K562 (cell line): ENCODE measurements around the gene GTPBP8. TPM values are rescaled to one million over a fixed set of nuclear protein-coding genes. Genes with fewer than 3 reads are reported as not detected.

ENCODE experiments used
- BRD9 ChIP-seq: fragments of 450-650 bp; IDR thresholded peaks from 2 replicates; pipeline ENCODE4 v1.6.1; 2018; ENCODE audit warnings: low read depth; ENCODE audit not compliant: partially characterized antibody
- C11orf30 ChIP-seq: fragments of 450-650 bp; IDR thresholded peaks from 2 replicates; pipeline ENCODE4 v1.6.1; 2016; ENCODE audit warnings: low read depth, mild to moderate bottlenecking
- ETV5 ChIP-seq: sonication (generic); formaldehyde crosslinking; IDR thresholded peaks from 2 replicates; pipeline ENCODE4 v1.4.0; 2020; ENCODE audit warnings: low read depth, mild to moderate bottlenecking, missing genetic modification reagents
- FOXA1 ChIP-seq: fragments of 450-650 bp; IDR thresholded peaks from 2 replicates; pipeline ENCODE4 v1.6.1; 2016; ENCODE audit warnings: mild to moderate bottlenecking, borderline replicate concordance
- FOXM1 ChIP-seq, 2 experiments: fragments of 450-650 bp in 1 of 2; sonication (generic) in 1 of 2; formaldehyde crosslinking in 1 of 2; IDR thresholded peaks; 2 replicates each; pipeline versions ENCODE4 v1.6.1 to v1.9.0; 2017 to 2022; ENCODE audit warnings: low read depth in 2 of 2, mild to moderate bottlenecking in 2 of 2, missing genetic modification reagents in 1 of 2, moderate library complexity in 1 of 2
- HDAC1 ChIP-seq, 2 experiments: fragments of 450-650 bp; IDR thresholded peaks; 2 replicates each; pipeline ENCODE4 v1.6.1; 2016 to 2017; ENCODE audit warnings: inconsistent platforms in 1 of 2, mild to moderate bottlenecking in 1 of 2, moderate library complexity in 1 of 2
- HOXB6 ChIP-seq: fragments of 250-450 bp; sonication (Bioruptor Pico); IDR thresholded peaks from 2 replicates; pipeline ENCODE4 v1.5.1; 2022; ENCODE audit warnings: mild to moderate bottlenecking, borderline replicate concordance
- MEIS2 ChIP-seq: fragments of 450-650 bp; IDR thresholded peaks from 2 replicates; pipeline ENCODE4 v1.6.1; 2014; ENCODE audit warnings: mild to moderate bottlenecking; ENCODE audit not compliant: partially characterized antibody
- NFYB ChIP-seq: IDR thresholded peaks from 2 replicates; pipeline ENCODE4 v1.6.1; 2011; ENCODE audit warnings: mild to moderate bottlenecking, moderate library complexity; ENCODE audit not compliant: insufficient read length; ENCODE audit errors: extremely low read depth
- POLR2A ChIP-seq: fragments of 450-650 bp; conservative IDR thresholded peaks from 2 replicates; pipeline ENCODE4 v1.6.1; 2016
- POLR2H ChIP-seq: IDR thresholded peaks from 2 replicates; pipeline ENCODE4 v1.6.1; 2016; ENCODE audit warnings: missing genetic modification characterization, low read depth, mild to moderate bottlenecking, control low read depth, missing compliant biosample characterization, moderate library complexity
- POU5F1 ChIP-seq: fragments of 150-350 bp; IDR thresholded peaks from 2 replicates; pipeline ENCODE4 v1.6.1; 2014; ENCODE audit warnings: borderline replicate concordance, low read length, low read depth, mild to moderate bottlenecking; ENCODE audit not compliant: partially characterized antibody
- PTTG1 ChIP-seq: fragments of 450-650 bp; IDR thresholded peaks from 2 replicates; pipeline ENCODE4 v1.6.1; 2016; ENCODE audit warnings: low read depth, mild to moderate bottlenecking, missing genetic modification characterization, missing compliant biosample characterization
- SP1 ChIP-seq: sonication (generic); formaldehyde crosslinking; IDR thresholded peaks from 2 replicates; pipeline ENCODE4 v1.8.1; 2022; ENCODE audit warnings: mild to moderate bottlenecking, missing genetic modification reagents
- SRSF3 ChIP-seq: fragments of 200-400 bp; formaldehyde crosslinking; IDR thresholded peaks from 2 replicates; pipeline ENCODE4 v1.6.1; 2016; ENCODE audit warnings: mild to moderate bottlenecking, low read length, moderate library complexity; ENCODE audit not compliant: insufficient read depth
- TBP ChIP-seq: optimal IDR thresholded peaks from 2 replicates; pipeline ENCODE3; 2011; ENCODE audit warnings: low read depth, low read length, improper control_type of control experiment
- U2AF1 ChIP-seq: fragments of 200-400 bp; formaldehyde crosslinking; optimal IDR thresholded peaks from 2 replicates; pipeline ENCODE3; 2017; ENCODE audit warnings: mild to moderate bottlenecking, low read depth, low read length, moderate library complexity
- YY1 ChIP-seq, 3 experiments: IDR thresholded peaks; 2 replicates each; pipeline ENCODE4 v1.6.1; 2011; ENCODE audit warnings: low read length in 2 of 3, mild to moderate bottlenecking in 2 of 3, moderate library complexity in 2 of 3, borderline replicate concordance in 1 of 3, control low read depth in 1 of 3, low read depth in 1 of 3; ENCODE audit not compliant: insufficient read depth in 3 of 3, insufficient replicate concordance in 2 of 3, control insufficient read depth in 1 of 3, insufficient read length in 1 of 3; ENCODE audit errors: extremely low read depth in 1 of 3
- ZNF253 ChIP-seq: fragments of 250-450 bp; sonication (Bioruptor Pico); conservative IDR thresholded peaks from 2 replicates; pipeline ENCODE4 v1.6.1; 2021; ENCODE audit warnings: mild to moderate bottlenecking
- ZNF444 ChIP-seq: fragments of 250-450 bp; sonication (Bioruptor Pico); IDR thresholded peaks from 2 replicates; pipeline ENCODE4 v1.4.0; 2020; ENCODE audit warnings: mild to moderate bottlenecking, moderate library complexity
- polyA plus RNA-seq, 8 experiments: library from polyadenylated mRNA; depleted of rRNA in 4 of 8; stranded (reverse) in 5 of 8; unstranded in 3 of 8; fragments of >200 nt; fragmentation: Nextera tagmentation in 2 of 8; fragmentation: Illumina TruSeq in 1 of 8; extraction: Ambion mirVana in 2 of 8; extraction: Trizol in 1 of 8; gene quantifications; 2 replicates each; pipeline versions ENCODE4 v1.2.1 to v1.2.3, GENCODE V29; 2011 to 2014; ENCODE audit warnings: inconsistent platforms in 1 of 8, missing spikeins in 1 of 8
- total RNA-seq, 7 experiments: library from RNA; depleted of rRNA in 6 of 7; stranded (reverse); fragments of >200 nt in 6 of 7; fragmentation: Illumina TruSeq in 2 of 7; extraction: Trizol in 2 of 7; gene quantifications; 2 replicates each; pipeline versions ENCODE4 v1.2.1 to v1.2.3, GENCODE V29; 2011 to 2021; ENCODE audit warnings: low replicate concordance in 1 of 7
- TF ChIP-seq, protein P1 (sequence below): fragments of 200-800 bp; sonication (Bioruptor generic); IDR thresholded peaks from 2 replicates; pipeline ENCODE4 v1.6.1; 2017; ENCODE audit warnings: missing genetic modification characterization, missing compliant biosample characterization
- TF ChIP-seq, protein P2 (sequence below): fragments of 450-650 bp; IDR thresholded peaks from 2 replicates; pipeline ENCODE4 v1.7.0; 2016; ENCODE audit warnings: borderline replicate concordance
- TF ChIP-seq, protein P3 (sequence below): sonication (generic); formaldehyde crosslinking; IDR thresholded peaks from 2 replicates; pipeline ENCODE4 v1.9.0; 2022; ENCODE audit warnings: mild to moderate bottlenecking, missing genetic modification reagents

Gene GTPBP8
- total and polyA plus RNA-seq, 9 of the 15 experiments (the other 6 are each of a cell fraction or from before 2014, with no cell fraction given): 14.0 to 33.3 (median 20.8) TPM

DNA sequence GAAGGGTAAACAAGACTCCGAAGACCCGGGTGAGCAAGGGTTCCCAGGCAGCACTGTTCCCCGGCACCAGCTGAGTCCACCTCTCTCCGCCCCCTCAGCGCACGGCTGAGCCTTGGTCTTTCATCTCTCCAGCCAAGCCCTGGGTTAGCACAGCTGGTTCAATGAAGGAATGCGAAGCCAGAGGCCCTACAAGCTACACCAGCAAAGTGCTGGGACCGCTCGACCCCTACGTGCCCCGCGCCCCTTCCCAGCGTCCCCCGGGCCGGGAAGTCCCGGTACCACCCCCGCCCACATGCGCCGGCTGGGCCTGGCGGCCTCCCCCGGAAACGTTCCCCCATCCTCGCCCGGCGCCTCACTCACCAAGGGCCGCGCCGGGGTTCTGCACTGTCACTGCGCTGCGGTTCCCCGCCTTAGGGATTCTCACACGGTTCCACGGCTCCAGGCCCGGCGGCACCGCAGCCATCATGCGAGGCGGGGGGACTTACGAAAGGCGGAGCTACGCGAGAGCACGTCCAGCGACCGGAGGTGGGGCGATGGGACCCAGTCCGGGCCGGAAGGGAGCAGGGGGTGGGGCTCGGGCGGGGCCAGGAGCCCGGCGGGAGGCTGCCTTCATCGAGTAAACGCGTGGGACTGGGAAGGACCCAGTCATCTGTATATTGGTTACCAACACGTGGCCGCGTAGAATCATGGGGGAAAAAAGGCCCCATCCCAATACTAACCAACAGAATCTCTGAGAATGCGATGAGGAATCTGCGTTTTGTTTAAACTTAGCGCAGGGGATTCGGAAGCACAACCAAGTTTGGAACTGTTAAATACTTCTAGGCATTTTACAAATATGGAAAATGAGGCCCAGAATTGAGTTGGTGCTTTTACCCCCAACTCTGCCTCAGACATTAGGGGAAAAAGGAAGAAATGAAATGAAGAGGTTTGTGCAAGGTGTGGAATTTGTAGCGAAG is 28.7 kb downstream of the GTPBP8 start (continued):
- TF ChIP-seq PTTG1 (no peak), ZNF253 (CRISPR knock-in tag) (no peak), BRD9 (no peak), HOXB6 (CRISPR knock-in tag) (no peak), POLR2H (tag) (peak; percentile 52), SP1 (CRISPR knock-in tag) (no peak), POLR2A (peak; percentile 81), NFYB (no peak), U2AF1 (no peak), MEIS2 (no peak), FOXM1 (IDR thresholded peaks at IDR 0.05; ENCODE audit: low read depth) (no peak), FOXM1 (CRISPR knock-in tag; IDR thresholded peaks at IDR 0.05; ENCODE audit: low read depth) (no peak), FOXA1 (no peak), TBP (peak; percentile 24), POU5F1 (no peak), ETV5 (CRISPR knock-in tag) (peak; percentile 78), C11orf30 (peak; percentile 72), ZNF444 (CRISPR knock-in tag) (no peak), YY1 (IDR thresholded peaks at IDR 0.05; ENCODE audit: borderline replicate concordance in 1 of 3, control insufficient read depth in 1 of 3, extremely low read depth in 1 of 3, insufficient read depth in 3 of 3, insufficient read length in 1 of 3, insufficient replicate concordance in 2 of 3, low read depth in 1 of 3, low read length in 2 of 3) (peak; percentile 38 to 88 (median 78)), HDAC1 (IDR thresholded peaks at IDR 0.05) (peak in 1 of 2 experiments; percentile 74; a peak in 2 of 4 replicates), SRSF3 (no peak)
- TF ChIP-seq, protein P1, sequence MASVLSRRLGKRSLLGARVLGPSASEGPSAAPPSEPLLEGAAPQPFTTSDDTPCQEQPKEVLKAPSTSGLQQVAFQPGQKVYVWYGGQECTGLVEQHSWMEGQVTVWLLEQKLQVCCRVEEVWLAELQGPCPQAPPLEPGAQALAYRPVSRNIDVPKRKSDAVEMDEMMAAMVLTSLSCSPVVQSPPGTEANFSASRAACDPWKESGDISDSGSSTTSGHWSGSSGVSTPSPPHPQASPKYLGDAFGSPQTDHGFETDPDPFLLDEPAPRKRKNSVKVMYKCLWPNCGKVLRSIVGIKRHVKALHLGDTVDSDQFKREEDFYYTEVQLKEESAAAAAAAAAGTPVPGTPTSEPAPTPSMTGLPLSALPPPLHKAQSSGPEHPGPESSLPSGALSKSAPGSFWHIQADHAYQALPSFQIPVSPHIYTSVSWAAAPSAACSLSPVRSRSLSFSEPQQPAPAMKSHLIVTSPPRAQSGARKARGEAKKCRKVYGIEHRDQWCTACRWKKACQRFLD (CRISPR knock-in tag): peak; percentile 52; the same call in 1 of the 2 replicates
- TF ChIP-seq, protein P2, sequence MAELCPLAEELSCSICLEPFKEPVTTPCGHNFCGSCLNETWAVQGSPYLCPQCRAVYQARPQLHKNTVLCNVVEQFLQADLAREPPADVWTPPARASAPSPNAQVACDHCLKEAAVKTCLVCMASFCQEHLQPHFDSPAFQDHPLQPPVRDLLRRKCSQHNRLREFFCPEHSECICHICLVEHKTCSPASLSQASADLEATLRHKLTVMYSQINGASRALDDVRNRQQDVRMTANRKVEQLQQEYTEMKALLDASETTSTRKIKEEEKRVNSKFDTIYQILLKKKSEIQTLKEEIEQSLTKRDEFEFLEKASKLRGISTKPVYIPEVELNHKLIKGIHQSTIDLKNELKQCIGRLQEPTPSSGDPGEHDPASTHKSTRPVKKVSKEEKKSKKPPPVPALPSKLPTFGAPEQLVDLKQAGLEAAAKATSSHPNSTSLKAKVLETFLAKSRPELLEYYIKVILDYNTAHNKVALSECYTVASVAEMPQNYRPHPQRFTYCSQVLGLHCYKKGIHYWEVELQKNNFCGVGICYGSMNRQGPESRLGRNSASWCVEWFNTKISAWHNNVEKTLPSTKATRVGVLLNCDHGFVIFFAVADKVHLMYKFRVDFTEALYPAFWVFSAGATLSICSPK: no peak
- TF ChIP-seq, protein P3, sequence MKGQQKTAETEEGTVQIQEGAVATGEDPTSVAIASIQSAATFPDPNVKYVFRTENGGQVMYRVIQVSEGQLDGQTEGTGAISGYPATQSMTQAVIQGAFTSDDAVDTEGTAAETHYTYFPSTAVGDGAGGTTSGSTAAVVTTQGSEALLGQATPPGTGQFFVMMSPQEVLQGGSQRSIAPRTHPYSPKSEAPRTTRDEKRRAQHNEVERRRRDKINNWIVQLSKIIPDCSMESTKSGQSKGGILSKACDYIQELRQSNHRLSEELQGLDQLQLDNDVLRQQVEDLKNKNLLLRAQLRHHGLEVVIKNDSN (CRISPR knock-in tag): peak; percentile 45
